ENCODE measurements around the gene CCDC127.

- TF ChIP-seq POLR2A (IDR thresholded peaks at IDR 0.05) (no peak), CTCF (IDR thresholded peaks at IDR 0.05) (no peak)
These were observed 37.6 kb downstream of the CCDC127 start for GRCh38 chr5:180286-180918.
